Fibroblast of gingiva (primary cell): ENCODE measurements around the gene CHD1.

Source experiments
- DNase-seq: peaks from one replicate; pipeline ENCODE4 v3.0.0-alpha.2; 2011; ENCODE audit warnings: low read depth

The CHD1 gene

GRCh38 chr5:98810206-98810605 lies 118.6 kb downstream of the CHD1 start:
- no peak for DNase-seq

DNA sequence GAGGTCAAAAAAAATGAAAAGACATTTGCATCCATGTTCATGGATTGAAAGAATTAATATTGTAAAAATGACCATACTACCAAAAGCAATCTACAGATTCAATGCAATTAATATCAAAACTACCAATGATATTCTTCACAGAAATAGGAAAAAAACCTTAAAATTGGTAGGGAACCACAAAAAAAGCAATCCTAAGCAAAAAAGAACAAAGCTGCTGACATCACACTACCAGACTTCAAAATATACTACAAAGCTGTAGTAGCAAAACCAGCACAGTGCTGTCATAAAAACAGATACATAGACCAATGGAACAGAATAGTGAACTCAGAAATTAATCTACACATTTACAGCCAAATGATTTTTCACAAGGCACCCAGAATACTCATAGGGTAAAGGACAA lies 121.0 kb downstream of the CHD1 start:
- no peak for DNase-seq

- DNase-seq: no peak
Measured at GRCh38 chr5:98805070-98805469, 123.7 kb downstream of the CHD1 start.

DNA sequence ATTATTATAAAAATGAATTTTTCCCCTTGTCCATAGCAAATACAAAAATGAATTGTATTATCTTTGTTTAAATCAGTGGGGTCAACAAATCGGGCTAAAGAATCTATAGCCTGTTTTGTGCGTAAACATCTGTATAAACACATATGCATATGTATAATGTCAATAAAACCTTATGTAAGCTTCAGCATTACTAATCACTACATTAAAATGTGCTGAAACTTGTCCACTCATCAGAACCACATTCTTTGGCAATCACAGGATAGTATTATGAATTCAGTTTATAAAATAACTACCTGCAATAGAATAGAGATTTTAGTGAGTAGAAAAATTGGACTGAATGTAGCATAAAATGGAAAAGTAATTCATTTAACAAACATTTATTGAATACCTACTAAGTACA lies 124.7 kb downstream of the CHD1 start:
- no peak for DNase-seq
